ENCODE data around the gene AGPAT4.

DNA sequence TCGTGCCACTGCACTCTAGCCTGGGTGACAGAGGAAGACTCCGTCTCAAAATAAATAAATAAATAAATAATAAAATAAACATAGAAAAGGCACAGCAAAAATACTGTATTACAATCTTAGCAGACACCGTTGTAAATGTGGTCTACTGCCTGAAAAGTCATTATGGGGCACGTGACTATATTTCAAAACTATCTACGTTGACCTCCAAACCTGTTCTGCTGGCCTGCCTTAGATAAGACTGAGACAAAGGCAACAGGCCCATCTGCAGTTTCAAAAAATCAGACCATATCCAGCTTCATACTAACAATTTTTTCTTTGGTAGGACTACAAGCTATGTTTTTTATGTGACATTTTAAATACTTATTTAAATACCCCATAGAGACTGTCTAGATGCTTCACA lies 59.1 kb downstream of the AGPAT4 start:
- TF ChIP-seq, protein P1, sequence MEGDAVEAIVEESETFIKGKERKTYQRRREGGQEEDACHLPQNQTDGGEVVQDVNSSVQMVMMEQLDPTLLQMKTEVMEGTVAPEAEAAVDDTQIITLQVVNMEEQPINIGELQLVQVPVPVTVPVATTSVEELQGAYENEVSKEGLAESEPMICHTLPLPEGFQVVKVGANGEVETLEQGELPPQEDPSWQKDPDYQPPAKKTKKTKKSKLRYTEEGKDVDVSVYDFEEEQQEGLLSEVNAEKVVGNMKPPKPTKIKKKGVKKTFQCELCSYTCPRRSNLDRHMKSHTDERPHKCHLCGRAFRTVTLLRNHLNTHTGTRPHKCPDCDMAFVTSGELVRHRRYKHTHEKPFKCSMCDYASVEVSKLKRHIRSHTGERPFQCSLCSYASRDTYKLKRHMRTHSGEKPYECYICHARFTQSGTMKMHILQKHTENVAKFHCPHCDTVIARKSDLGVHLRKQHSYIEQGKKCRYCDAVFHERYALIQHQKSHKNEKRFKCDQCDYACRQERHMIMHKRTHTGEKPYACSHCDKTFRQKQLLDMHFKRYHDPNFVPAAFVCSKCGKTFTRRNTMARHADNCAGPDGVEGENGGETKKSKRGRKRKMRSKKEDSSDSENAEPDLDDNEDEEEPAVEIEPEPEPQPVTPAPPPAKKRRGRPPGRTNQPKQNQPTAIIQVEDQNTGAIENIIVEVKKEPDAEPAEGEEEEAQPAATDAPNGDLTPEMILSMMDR (IDR thresholded peaks at IDR 0.05), result no peak
- no peak for TF ChIP-seq POLR2A (IDR thresholded peaks at IDR 0.05)

All from testis (tissue), 2 donors.